GM21381 (cell line): ENCODE results near the gene MT1M.

Source experiments
- ATAC-seq: cut with Tn5 transposase; IDR thresholded peaks from one replicate; pipeline ENCODE4 v1.9.1; 2021; ENCODE audit warnings: mild to moderate bottlenecking, moderate library complexity; ENCODE audit not compliant: unreplicated experiment

The MT1M gene

GRCh38 chr16:56625943-56626654, 6.4 kb upstream of the MT1M start:
- ATAC-seq = peak; percentile 5

- ATAC-seq = no peak
These were observed 5.8 kb upstream of the MT1M start for GRCh38 chr16:56626685-56627084.

- ATAC-seq = no peak
These were observed 3.7 kb upstream of the MT1M start for GRCh38 chr16:56628486-56629350.

GRCh38 chr16:56629531-56629930, 2.9 kb upstream of the MT1M start:
- ATAC-seq = no peak

GRCh38 chr16:56630134-56630533, 2.3 kb upstream of the MT1M start:
- peak; percentile 64 for ATAC-seq

- no peak for ATAC-seq
These were observed 1.3 kb upstream of the MT1M start for GRCh38 chr16:56631197-56631596.

GRCh38 chr16:56631832-56632155, 665 bp upstream of the MT1M start:
- ATAC-seq = no peak

GRCh38 chr16:56632848-56633365, 448 bp downstream of the MT1M start:
- ATAC-seq = no peak

GRCh38 chr16:56633535-56633934, 1.1 kb downstream of the MT1M start:
- no peak for ATAC-seq

GRCh38 chr16:56634715-56635440, 2.4 kb downstream of the MT1M start:
- no peak for ATAC-seq

- ATAC-seq = no peak
These were observed 3.0 kb downstream of the MT1M start for GRCh38 chr16:56635441-56635967.

- ATAC-seq = no peak
These were observed 4.4 kb downstream of the MT1M start for GRCh38 chr16:56636616-56637413.

GRCh38 chr16:56637814-56638750, 5.6 kb downstream of the MT1M start, which contains the start of gene MT1A:
TSS of gene MT1A (plus strand) at chr16:56638666. CDS start at chr16:56638739, 73 bp downstream.
- ATAC-seq = no peak

- no peak for ATAC-seq
These were observed 6.6 kb downstream of the MT1M start for GRCh38 chr16:56639045-56639444.

GRCh38 chr16:56640076-56640475, 7.6 kb downstream of the MT1M start:
- no peak for ATAC-seq

- no peak for ATAC-seq
These were observed 8.7 kb downstream of the MT1M start for GRCh38 chr16:56641166-56641565.

GRCh38 chr16:56643080-56643778, 10.8 kb downstream of the MT1M start:
- peak; percentile 77 for ATAC-seq

GRCh38 chr16:56643833-56644232, 11.4 kb downstream of the MT1M start:
- no peak for ATAC-seq

- ATAC-seq = no peak
These were observed 12.9 kb downstream of the MT1M start for GRCh38 chr16:56645311-56645710.
